Measurements from ENCODE around the gene CAMKK1. TPM values are rescaled to one million over a fixed set of nuclear protein-coding genes. Genes with fewer than 3 reads are reported as not detected.

CAMKK1 gene
- total RNA-seq, 1 donor from 2014 or later, result 7.8 TPM

DNA sequence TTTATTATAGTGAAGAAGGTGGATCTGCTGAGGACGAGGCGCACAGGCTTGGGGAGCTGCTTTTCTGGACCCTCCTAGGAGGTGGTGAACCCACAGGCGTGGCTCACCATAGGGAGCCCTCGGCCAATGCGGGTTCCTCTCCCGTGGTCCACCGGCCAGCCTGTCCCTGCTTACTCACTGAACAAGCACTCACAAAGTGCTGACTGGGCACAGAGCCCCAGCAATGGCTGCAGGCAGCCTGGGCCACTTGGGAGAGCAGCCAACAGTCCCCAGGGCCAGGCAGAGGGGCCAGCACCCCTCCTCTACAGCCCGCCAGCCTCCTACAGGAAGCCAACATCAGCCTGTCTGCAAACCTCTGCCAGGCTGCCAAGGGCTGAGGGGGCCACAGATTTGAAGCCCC lies 27.7 kb downstream of the CAMKK1 start:
- H3K27me3 ChIP-seq (ENCODE audit: control insufficient read depth, insufficient read depth, low read length), result no peaks in the 10 kb centered on the region
- DNase-seq (ENCODE audit: low read depth), result no peak
- H3K36me3 ChIP-seq (ENCODE audit: control insufficient read depth, insufficient read depth, low read length), result no peaks in the 10 kb centered on the region
- no peak overlapping the region for H3K4me3 ChIP-seq (ENCODE audit: low read depth, low read length)
- TF ChIP-seq, protein P1, sequence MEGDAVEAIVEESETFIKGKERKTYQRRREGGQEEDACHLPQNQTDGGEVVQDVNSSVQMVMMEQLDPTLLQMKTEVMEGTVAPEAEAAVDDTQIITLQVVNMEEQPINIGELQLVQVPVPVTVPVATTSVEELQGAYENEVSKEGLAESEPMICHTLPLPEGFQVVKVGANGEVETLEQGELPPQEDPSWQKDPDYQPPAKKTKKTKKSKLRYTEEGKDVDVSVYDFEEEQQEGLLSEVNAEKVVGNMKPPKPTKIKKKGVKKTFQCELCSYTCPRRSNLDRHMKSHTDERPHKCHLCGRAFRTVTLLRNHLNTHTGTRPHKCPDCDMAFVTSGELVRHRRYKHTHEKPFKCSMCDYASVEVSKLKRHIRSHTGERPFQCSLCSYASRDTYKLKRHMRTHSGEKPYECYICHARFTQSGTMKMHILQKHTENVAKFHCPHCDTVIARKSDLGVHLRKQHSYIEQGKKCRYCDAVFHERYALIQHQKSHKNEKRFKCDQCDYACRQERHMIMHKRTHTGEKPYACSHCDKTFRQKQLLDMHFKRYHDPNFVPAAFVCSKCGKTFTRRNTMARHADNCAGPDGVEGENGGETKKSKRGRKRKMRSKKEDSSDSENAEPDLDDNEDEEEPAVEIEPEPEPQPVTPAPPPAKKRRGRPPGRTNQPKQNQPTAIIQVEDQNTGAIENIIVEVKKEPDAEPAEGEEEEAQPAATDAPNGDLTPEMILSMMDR (IDR thresholded peaks at IDR 0.05; ENCODE audit: insufficient read depth, low read length, poor library complexity, severe bottlenecking), result no peak

DNA sequence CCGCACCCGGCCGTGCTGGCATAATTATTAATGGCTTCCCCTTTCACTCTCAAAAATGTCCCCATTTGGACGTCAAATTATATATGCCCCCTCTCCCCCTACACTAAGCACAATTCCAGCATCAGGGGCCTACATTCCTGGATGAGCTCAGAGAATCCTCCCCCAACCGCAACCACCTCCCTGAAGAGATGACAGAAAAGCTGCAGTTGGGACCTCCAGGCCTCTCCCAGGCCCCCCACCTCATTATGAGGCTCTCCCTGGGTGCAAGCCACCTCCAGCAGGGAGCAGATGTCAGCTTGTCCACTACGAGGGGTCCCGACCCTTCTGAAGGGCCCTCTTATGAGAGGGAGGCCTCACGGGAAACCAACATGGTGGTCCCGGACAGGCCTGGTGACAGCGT lies 28.3 kb downstream of the CAMKK1 start:
- Histone ChIP-seq H3K36me3 (ENCODE audit: control insufficient read depth, insufficient read depth, low read length) (no peaks in the 10 kb centered on the region), H3K27me3 (ENCODE audit: control insufficient read depth, insufficient read depth, low read length) (no peaks in the 10 kb centered on the region), H3K4me3 (ENCODE audit: low read depth, low read length) (no peak overlapping the region)
- TF ChIP-seq, protein P1 (IDR thresholded peaks at IDR 0.05; ENCODE audit: insufficient read depth, low read length, poor library complexity, severe bottlenecking), result no peak
- DNase-seq (ENCODE audit: low read depth), result no peak

DNA sequence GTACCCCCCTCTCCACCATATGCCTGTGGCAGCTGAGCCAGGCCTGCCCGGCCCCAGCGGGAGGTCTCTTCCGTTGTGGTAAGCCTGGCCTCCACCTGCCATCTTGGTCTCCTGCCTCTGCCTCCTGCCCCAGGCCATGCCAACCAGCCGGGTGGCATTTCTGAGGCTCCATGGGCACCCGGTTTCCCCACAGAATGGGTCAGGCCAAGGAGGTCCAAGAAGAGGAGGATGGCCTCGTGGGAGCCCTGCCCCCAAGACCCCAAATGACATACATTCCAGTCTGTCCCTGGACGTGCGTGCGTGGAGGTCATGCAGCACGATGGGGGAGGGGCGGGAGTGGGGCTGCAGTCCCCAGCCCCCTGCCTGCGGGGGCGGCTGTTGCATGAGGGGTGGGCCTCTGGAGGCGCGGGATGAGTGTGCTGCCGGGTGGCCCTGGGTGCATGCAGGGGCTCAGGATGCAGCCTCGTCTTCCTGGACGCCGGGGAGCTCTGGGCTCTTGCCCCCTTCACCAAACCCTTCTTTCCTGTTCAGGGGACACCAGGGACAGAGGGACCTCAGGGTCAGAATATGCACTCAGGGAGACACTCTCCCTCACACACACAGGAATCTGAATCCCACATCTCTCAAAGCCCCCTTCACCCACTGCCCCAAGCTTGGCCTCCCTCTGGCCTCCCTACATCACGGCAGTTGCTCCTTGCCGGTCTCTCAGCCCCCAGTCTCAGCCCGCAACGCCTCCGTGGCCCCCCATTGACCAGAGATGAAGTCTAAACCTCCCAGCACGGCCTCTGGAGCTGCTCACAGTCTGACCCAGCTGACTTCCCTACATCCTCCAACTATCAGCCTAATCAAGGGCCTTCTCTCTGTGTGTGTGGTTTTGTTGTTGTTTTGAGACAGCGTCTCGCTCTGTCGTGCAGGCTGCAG lies 30.8 kb downstream of the CAMKK1 start:
- H3K4me3 ChIP-seq (ENCODE audit: low read depth, low read length), result no peak overlapping the region
- no peaks in the 10 kb centered on the region for H3K36me3 ChIP-seq (ENCODE audit: control insufficient read depth, insufficient read depth, low read length)
- H3K27me3 ChIP-seq (ENCODE audit: control insufficient read depth, insufficient read depth, low read length), result no peaks in the 10 kb centered on the region
- no peak for DNase-seq (ENCODE audit: low read depth)
- TF ChIP-seq, protein P1 (IDR thresholded peaks at IDR 0.05; ENCODE audit: insufficient read depth, low read length, poor library complexity, severe bottlenecking), result no peak

DNA sequence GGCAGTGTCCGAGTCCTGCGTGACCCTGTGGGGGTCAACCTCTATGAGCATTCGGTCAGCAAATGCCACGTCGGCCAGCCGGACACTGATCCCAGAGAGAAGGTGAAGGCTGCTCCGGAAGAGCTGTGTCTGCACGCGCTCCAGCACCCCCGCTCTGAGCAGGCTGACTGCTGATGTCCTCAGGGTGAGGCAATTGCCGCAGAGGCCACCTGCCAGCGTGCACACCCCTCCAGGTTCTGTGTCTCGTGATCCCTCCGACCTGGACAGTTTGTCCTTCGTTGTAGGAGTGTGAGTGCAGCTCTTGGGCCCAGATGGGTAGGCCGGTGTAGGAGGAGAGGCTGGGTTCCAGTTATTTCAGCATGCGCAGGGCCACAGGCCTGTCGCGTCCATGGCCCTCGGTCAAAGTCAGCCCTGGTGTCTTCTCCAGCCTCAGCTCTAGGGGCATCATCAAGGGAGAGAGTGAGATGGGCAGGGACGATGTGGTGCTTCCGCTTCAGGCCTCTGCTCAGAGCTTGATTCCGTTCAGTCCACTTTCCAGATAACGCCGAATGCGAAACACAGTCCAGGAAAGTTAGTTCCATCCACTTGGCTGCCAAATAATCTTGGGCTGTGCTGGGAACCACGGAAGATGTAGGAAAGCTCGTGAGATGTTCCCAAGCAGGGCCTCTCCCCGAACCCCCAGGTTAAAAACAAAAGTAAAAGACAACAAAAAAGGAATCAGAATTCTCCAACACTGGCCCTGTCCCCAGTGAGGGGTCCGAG lies 31.7 kb downstream of the CAMKK1 start:
- TF ChIP-seq, protein P1 (IDR thresholded peaks at IDR 0.05; ENCODE audit: insufficient read depth, low read length, poor library complexity, severe bottlenecking), result no peak
- Histone ChIP-seq H3K4me3 (ENCODE audit: low read depth, low read length) (no peak overlapping the region), H3K27me3 (ENCODE audit: control insufficient read depth, insufficient read depth, low read length) (no peaks in the 10 kb centered on the region), H3K36me3 (ENCODE audit: control insufficient read depth, insufficient read depth, low read length) (no peaks in the 10 kb centered on the region)
- DNase-seq (ENCODE audit: low read depth), result no peak

DNA sequence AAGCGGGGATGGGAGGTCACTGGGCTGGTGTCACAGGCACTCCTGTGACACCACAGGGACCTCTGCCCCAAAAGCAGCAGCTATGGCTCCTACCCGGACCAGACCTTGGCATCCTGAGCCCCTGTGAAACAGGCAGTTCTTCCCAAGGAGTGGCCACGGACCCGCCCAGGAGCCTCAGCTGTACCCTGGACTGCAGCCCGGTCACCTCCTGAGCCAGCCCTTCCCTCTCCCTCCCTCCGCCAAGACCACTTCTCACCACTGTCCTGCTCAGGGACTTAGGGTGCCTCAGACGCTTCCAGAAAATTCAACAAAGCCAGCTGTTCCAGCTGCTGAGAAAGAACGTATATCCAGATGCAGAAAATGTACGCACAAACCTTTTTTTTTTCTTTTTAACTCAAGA lies 32.9 kb downstream of the CAMKK1 start:
- Histone ChIP-seq H3K36me3 (ENCODE audit: control insufficient read depth, insufficient read depth, low read length) (no peaks in the 10 kb centered on the region), H3K27me3 (ENCODE audit: control insufficient read depth, insufficient read depth, low read length) (no peaks in the 10 kb centered on the region), H3K4me3 (ENCODE audit: low read depth, low read length) (no peak overlapping the region)
- TF ChIP-seq, protein P1 (IDR thresholded peaks at IDR 0.05; ENCODE audit: insufficient read depth, low read length, poor library complexity, severe bottlenecking), result no peak
- no peak for DNase-seq (ENCODE audit: low read depth)

Data from kidney epithelial cell (primary cell).